Lower leg skin (tissue), 4 donors: ENCODE results near the gene OBSCN. TPM values are rescaled to one million over a fixed set of nuclear protein-coding genes. Genes with fewer than 3 reads are reported as not detected.

Experiments
- DNase-seq, 2 donors: peaks; one replicate each; pipeline ENCODE4 v3.0.0-alpha.2; 2019; ENCODE audit warnings: low spot score in 2 of 2
- H3K4me3 ChIP-seq: fragments of 200-600 bp; sonication (generic); 2 replicates; pipeline ENCODE4 v1.5.1; 2017; ENCODE audit warnings: mild to moderate bottlenecking, low read depth; ENCODE audit not compliant: poor library complexity, severe bottlenecking
- POLR2A ChIP-seq, 2 donors: fragments of 450-650 bp; IDR thresholded peaks; one replicate each; pipeline ENCODE4 v1.6.1; 2016 to 2017; ENCODE audit warnings: antibody characterized with exemption in 2 of 2, mild to moderate bottlenecking in 1 of 2, moderate library complexity in 1 of 2
- WGBS, 2 donors: methylation state at CpG; one replicate each; pipeline ENCODE4 v1.1.5; 2018; 5-methylcytosine and 5-hydroxymethylcytosine counted together
- intact Hi-C: fragments of 100-400 bp; cut with DNase I; formaldehyde crosslinking; loops from one replicate; pipeline ENCODE4 v1.15.0; 2023; ENCODE audit warnings: low total_unique reads
- total RNA-seq, 4 donors: library from RNA; depleted of rRNA; stranded (reverse); fragments of >200 nt; gene quantifications; one replicate each; pipeline ENCODE4 v1.1.0, GENCODE V29; 2016
- TF ChIP-seq, protein P1 (sequence below), 3 donors: fragments of 450-650 bp; IDR thresholded peaks; one replicate each; pipeline ENCODE4 v1.5.1; 2016; ENCODE audit warnings: antibody characterized with exemption in 3 of 3, mild to moderate bottlenecking in 3 of 3, moderate library complexity in 2 of 3

Gene OBSCN
- total RNA-seq, 4 donors from 2014 or later = 7.4 to 39.2 (median 18.5) TPM

DNA sequence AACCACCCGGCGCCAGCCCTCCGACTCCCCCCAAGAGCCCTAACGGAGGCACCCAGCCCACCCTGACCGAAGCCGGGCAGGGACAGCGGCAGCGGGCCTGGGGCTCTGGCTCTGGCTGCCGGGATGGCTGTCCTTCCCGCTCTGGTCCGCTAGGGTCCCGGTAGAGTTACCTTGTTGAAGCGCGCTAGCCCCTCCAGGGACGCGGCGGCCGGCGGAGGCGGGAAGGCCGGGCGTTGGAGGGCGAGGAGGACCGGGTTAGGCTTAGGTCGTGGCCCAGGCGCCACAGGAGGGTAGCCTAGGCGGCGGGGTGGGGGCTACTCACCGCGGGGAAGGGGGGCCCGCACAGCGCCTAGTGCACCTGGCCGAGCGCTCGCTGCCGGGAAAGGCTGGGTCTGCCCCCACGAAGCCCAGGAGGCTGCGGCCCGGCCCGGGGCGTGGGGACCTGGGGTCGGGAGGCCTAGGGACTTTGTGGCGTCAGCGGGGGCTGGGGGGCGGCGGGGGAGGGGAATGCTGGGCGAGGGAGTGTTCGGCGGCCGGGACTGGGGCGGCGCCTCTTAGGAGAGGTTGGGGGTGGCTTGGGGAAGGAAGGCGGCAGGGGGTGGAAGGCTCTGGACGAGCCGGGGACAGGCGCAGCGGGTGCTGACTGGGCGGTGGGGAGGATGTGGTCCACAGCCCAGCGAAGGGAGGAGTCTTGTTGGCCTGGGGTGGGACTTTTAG, 208.5 kb downstream of the OBSCN start, which contains the start of gene TRIM17:
Gene TRIM17, minus strand, starts transcription at position 645 of the 717 bp plus-strand sequence. CDS start 1,789 bp downstream, outside the sequence.
- H3K4me3 ChIP-seq = no peak within 1 kb of the TSS
- intact Hi-C loops = no loop called here
- DNase-seq = no peak
- WGBS, 2 donors = 1 to 2% methylated on average over 33 to 47 of the region's 59 CpGs
- TF ChIP-seq, protein P1, sequence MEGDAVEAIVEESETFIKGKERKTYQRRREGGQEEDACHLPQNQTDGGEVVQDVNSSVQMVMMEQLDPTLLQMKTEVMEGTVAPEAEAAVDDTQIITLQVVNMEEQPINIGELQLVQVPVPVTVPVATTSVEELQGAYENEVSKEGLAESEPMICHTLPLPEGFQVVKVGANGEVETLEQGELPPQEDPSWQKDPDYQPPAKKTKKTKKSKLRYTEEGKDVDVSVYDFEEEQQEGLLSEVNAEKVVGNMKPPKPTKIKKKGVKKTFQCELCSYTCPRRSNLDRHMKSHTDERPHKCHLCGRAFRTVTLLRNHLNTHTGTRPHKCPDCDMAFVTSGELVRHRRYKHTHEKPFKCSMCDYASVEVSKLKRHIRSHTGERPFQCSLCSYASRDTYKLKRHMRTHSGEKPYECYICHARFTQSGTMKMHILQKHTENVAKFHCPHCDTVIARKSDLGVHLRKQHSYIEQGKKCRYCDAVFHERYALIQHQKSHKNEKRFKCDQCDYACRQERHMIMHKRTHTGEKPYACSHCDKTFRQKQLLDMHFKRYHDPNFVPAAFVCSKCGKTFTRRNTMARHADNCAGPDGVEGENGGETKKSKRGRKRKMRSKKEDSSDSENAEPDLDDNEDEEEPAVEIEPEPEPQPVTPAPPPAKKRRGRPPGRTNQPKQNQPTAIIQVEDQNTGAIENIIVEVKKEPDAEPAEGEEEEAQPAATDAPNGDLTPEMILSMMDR (IDR thresholded peaks at IDR 0.05) = no peak
- no peak for TF ChIP-seq POLR2A (IDR thresholded peaks at IDR 0.05)

DNA sequence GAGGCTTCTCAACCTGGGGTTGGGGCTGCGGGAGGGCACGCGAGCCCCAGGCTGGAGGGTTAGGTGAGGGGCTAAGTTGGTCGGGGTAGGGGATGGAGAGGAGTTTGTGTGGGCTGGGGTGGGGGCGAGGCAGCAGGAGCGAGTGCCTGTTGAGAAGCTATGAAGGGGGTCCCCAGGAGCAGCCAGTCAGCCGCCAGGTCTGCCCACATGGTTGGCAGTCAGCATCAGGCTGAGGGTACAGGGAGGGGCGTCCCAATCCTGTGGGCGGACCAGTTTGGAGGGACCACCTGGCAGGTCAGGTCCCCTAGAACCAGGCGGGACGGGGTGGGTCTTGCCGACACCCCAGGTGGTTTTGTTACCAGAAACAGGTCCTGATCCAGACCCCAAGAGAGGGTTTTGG, 209.2 kb downstream of the OBSCN start:
- no peak for DNase-seq
- no peak overlapping the region for H3K4me3 ChIP-seq
- WGBS, 2 donors = 21 to 33% methylated on average over 12 of the region's 12 CpGs
- TF ChIP-seq POLR2A (IDR thresholded peaks at IDR 0.05) = no peak
- TF ChIP-seq, protein P1 (IDR thresholded peaks at IDR 0.05) = no peak
- intact Hi-C loops = no loop called here

DNA sequence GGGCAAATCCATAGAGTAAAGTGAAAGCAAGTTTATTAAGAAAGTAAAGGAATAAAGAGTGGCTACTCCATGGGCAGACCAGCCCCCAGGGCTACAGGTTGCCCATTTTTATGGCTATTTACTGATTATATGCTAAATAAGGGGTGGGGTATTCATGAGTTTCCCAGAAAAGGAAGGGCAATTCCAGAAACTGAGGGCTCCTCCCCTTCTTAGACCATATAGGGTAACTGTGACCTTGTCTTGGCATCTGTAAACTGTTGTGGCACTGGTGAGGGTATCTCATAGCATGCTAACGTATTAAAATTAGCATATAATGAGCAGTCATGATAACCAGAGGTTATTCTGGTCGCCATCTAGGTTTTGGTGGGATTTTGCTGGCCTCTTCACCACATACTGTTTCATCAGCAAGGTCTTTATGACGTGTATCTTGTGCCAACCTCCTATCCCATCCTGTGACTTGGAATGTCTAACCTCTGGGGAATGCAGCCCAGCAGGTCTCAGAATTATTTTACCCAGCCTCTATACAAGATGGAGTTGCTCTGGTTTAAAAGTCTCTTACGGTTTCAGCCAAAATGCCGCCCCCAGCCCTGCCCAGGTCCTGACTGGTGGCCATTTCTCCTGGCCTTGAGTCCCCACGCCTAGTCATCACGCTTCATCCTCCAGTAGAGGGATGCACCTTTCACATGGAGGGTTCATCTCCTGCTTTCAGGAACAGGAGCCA, 209.8 kb downstream of the OBSCN start:
- no peak for DNase-seq
- no peak overlapping the region for H3K4me3 ChIP-seq
- TF ChIP-seq, protein P1 (IDR thresholded peaks at IDR 0.05) = no peak
- no peak for TF ChIP-seq POLR2A (IDR thresholded peaks at IDR 0.05)
- 68 to 77% methylated on average over 7 of the region's 7 CpGs for WGBS, 2 donors
- intact Hi-C loops = no loop called here

DNA sequence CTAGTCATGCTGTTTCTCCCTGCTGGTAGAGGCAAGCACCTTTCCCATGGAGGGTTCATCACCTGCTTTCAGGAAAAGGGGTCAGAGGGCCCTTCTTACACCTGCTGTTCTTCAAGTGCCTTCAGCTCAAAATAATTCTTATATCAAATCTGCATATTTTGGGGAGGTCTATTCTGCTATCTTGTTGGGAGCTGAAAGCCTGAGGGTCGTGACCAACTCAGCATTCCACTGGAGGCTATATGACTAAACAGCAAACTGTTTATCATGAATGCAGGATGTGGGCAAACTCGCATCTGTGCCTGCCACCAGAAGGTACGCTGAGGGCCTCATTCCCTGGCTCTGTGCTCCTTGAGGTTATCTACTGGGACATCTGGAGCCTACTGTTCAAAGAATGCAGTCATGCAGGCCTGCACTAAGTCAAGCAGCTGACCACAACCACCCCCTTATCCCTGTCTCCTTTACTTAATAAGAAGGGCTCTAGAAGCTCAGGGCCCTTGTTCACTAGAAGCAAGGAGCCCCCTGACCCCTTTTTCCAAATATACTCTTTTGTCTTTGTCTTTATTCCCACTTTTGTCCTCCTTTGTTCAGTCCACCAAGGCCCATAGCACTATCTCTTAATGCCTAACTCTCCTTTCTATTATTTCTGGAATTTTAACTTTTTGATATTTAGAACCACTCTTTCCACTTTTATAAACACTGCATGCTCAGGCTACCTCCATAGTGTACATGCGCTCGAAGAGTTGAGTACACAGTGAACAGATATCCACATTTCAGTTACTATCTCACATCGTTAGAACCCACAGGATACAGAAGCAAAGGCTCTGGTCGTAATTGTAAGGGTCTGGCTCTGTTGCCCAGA, 213.4 kb downstream of the OBSCN start:
- DNase-seq = no peak
- no peak overlapping the region for H3K4me3 ChIP-seq
- TF ChIP-seq POLR2A (IDR thresholded peaks at IDR 0.05) = no peak
- TF ChIP-seq, protein P1 (IDR thresholded peaks at IDR 0.05) = no peak
- intact Hi-C loops = no loop called here
- 95 to 96% methylated on average over 7 of the region's 7 CpGs for WGBS, 2 donors

DNA sequence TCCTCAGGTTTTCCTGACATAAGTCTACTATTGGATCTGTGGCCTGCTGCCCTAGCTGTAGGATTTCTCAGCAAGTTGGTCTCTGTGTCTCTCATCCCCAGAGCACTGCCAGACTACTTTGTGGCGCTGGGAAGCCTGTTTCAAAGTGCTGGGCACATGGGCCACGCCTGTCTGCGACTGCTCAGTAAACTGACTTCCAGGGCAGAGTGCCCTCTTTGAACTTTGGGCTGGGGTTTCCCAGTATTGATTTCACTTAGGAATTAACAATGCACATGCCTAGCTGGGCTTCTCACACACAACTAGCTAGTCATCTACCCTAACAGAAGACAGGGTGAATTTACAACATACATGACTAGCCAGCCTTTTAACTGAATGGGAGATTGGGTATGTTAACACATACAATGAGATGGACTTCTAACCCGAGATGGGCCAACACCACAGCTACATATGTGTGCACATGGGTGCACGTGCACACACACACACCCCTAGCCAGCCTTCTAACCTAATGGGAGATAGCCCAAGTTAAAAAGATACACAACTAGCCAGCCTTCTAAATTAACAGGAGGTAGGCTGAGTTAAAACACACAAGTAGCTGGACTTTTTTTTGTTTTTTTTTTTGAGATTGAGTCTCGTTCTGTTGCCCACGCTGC, 215.7 kb downstream of the OBSCN start:
- no peak for DNase-seq
- no peak overlapping the region for H3K4me3 ChIP-seq
- intact Hi-C loops = no loop called here
- TF ChIP-seq, protein P1 (IDR thresholded peaks at IDR 0.05) = no peak
- no peak for TF ChIP-seq POLR2A (IDR thresholded peaks at IDR 0.05)
- 85 to 88% methylated on average over 7 of the region's 7 CpGs for WGBS, 2 donors
